ENCODE results near the gene CBR4. TPM values are rescaled to one million over a fixed set of nuclear protein-coding genes. Genes with fewer than 3 reads are reported as not detected.
"Not testable (repeated sequence)": the region's sequence is repeated elsewhere in the genome, so short reads cannot be mapped to it uniquely, and the experiment has no call there.

CBR4 gene
- total RNA-seq, 1 experiment from 2014 or later: 6.1 TPM

DNA sequence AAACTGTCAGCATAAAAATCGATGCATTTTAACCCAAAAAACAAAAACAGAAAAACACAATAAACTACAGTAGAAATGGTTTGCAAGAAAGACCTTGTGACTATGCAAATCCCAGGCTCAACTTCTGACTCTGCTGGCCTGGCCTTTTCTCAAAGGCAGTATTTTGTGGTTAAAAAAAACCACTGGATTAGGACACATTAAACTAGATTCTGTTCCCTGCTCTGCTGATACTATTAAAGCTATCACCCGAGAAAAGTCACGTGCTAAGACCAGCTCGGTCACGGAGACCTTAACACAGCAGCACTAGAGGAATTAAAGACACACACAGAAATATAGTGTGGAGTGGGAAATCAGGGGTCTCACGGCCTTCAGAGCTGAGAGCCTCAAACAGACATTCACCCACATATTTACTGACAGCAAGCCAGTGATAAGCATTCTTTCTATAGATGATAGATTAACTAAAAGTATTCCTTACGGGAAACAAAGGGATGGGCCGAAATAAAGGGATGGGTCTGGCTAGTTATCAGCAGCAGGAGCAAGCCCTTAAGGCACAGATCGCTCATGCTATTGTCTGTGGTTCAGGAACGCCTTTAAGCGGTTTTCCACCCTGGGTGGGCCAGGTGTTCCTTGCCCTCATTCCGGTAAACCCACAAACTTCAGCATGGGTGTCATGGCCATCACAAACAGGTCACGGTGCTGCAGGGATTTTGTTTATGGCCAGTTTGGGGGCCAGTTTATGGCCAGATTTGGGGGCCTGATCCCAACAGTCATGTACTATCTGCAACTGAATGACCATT lies 16.1 kb downstream of the CBR4 start:
- no peak for DNase-seq (ENCODE audit: low spot score)

DNA sequence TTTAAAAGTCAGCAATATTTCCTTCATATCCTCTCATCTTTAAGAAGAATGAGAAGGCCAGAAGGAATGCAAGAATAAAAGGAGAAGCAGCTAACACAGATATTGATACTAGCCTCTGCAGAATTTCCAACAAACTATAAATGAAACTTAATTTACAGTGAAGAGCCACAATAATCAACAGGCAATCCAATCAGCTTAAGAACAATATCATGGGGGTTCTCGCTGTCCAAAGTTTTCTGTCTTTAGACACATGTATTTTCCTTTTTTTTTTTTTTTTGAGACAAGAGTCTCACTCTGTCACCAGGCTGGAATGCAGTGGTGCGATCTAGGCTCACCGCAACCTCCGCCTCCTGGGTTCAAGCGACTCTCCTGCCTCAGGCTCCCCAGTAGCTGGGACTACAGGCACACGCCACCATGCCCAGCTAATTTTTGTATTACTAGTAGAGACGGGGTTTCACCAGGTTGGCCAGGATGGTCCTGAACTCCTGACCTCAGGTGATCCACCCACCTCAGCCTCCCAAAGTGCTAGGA lies 17.0 kb downstream of the CBR4 start:
- DNase-seq (ENCODE audit: low spot score): not testable (repeated sequence)

DNA sequence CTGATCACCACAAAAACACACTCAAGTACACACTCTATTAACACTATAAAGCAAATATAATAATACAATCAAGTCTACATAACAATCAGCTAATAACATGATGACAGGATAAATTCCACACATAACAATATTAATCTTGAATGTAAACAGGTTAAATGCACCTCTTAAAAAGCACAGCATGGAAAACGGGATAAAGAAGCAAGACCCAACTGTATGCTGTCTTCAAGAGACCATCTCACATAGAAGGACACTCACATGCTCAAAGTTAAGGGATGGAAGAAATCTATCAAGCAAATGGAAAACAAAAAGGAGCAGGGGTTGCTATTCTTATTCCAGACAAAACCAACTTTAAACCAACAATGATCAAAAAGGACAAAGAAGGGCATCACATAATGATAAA lies 28.1 kb downstream of the CBR4 start:
- DNase-seq (ENCODE audit: low spot score): no peak

DNA sequence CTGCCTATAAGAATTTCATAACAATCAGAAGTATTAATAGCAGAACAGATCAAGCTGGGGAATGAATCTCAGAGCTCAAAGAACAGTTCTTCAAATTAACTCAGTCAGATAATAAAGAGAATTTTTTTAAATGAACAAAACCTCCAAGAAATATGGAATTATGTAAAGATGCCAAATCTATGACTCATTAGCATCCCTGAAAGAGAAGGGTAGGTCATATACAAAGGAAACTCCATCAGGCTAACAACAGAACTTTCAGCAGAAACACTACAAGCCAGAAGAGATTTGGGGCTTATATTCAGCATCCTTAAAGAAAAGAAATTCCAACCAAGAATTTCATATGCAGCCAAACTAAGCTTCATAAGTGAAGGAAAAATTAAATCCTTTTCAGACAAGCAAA lies 28.6 kb downstream of the CBR4 start:
- no peak for DNase-seq (ENCODE audit: low spot score)

DNA sequence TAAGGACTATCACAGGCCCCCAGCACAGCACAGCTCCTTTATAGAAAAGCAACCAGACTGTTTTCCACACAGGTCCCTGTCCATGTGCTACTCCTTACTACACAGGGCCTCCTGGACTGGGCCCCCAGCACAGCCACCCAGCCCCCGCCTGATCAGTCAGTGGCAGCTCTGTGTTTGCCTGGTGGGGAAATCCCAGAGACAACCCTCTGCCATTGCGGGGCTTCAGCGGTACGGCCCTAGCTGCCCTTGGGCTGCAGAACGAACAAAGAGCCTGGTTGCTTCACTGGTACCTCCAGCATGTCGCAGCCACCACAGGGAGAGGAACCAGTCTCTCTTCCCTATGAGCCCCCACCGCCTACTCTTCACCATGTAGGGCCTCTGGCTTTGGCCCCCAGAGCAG lies 30.7 kb downstream of the CBR4 start:
- DNase-seq (ENCODE audit: low spot score): no peak

DNA sequence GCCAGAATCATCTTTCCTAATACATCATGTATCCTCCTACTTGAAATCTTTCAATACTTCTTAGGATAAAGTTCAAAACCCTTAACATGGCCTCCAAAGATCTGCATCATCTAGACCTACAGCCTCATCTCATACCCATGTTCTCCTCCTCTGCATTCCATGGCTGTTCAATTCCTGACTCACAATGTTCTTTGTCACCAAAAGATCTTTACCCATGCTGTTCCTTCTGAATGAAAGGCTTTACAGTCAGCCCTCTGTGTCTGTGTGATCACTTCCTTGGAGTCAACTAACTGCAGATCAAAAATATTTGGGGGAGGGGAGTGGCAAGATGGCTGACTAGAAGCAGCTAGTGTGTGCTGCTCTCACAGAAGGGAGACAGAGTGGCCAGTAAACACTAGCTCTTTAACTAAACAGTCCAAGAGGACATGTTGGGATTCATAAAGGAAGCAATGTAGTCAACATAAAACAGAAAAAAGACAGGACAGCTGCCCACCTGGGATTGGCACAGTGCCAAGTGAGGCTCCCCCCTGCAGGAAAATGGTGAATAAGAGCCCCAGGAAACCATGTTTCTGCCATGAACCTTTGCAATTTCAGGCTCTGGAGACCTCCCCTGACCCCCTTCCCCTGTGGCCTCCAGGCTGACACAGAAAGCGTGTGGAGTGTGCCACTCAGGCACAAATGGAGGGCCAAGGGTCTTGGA lies 31.9 kb downstream of the CBR4 start:
- DNase-seq (ENCODE audit: low spot score): no peak

DNA sequence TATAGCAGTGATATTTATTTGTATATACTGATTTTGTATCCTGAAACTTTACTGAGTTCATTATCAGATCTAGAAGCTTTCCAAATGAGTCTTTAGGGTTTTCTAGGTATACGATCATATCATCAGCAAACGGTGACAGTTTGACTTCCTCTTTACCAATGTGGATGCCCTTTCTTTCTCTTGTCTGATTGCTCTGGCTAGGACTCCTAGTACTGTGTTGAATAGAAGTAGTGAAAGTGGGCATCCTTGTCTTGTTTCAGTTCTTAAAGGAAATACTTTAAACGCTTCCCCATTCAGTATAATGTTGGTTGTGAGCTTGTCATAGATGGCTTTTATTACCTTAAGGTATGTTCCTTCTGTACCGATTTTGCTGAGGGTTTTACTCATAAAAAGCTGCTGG lies 37.5 kb downstream of the CBR4 start:
- DNase-seq (ENCODE audit: low spot score): no peak

DNA sequence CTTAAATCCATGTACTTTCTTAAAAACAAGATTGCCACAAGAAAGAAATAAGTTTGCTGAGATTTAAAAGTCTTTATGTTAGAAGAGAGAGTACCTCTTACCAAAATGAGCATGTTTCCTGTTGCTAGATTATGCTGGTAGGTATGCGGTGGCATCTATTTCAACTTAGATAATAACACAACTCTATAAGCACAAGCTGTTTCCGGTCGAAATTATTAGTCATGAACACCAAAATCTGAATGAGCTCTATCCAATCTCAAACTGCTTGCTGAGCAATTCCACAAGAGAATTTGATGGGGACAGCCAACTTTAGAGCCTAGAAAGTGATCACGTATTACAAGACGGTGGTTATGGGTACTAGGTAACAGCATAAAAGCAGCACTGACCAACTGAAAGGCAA lies 49.3 kb downstream of the CBR4 start:
- DNase-seq (ENCODE audit: low spot score): no peak

DNA sequence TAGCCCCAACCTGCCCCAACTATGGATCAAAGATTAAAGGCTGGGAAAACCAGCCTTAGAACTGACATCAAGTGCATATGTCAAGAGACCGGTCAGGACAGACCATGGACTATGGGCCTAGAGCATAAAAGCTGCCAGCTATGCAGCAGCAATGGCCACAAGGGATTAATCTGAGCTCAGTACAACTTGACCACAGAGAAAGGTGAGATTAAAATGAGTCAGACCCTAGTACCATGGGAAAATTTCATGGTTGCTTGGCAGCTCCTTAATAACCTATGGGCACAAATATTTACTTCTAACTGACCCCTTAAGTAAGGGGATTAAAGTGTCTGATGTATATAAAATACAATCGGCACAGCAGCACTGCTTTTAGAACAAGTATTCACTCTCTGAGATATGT lies 54.4 kb downstream of the CBR4 start:
- DNase-seq (ENCODE audit: low spot score): no peak

DNA sequence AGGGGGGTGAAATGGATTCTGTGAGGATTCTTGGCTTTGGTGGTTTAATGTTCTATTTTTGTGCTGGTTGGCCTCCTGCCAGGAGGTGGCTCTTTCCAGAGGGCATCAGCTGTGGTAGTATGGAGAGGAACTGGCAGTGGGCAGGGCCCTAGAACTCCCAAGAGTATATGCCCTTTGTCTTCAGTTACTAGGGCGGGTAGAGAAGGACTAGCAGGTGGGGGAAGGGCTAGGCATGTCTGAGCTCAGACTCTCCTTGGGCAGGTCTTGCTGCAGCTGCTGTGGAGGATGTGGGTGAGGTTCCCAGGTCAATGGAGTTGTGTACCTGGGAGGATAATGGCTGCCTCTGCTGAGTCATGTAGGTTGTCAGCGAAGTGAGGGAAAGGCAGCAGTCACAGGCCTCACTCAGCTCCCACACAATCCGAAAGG lies 57.2 kb downstream of the CBR4 start:
- DNase-seq (ENCODE audit: low spot score): peak; percentile 30

DNA sequence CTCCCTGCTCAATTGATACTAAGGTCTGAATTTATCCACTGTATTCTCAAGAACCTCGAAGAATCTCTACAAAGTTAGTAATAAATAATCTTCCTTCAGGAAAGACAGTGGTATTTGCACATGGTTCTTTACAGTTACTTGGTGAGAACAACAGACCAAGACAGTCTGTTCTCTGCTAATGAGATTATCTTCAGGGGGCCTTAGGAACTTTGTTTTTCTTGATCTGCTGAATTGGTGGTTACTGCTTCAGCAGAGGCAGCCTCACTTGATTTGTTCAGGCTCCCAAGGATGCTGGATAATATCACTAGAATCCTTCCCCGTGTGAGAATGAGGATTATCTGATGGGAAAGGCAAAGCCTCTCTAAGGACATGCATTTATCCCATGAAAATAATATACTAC lies 64.8 kb downstream of the CBR4 start:
- no peak for DNase-seq (ENCODE audit: low spot score)

DNA sequence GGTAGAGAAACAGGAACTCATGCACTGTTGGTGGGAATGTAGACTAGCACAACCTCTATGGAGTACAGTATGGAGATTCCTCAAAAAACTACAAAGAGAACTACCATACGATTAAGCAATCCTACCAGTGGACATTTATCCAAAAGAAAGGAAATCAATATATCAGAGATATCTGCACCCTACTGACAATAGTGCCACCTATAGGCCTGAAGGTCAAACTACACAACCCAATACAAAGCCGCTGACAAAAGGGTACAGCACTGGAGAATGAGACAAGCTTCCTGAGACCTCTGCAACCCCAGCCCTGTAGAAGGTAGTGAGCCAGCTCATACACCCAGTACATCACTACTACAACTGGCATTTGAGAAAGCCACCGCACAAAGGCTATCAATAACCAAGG lies 67.1 kb downstream of the CBR4 start:
- no peak for DNase-seq (ENCODE audit: low spot score)

Small RNA genes within 50 kb of the gene (small RNA-seq; reads per million reads assigned to genes)
- 0.29 reads per million for gene RNY4P17
